HepG2 (cell line): ENCODE results near the gene MGLL. TPM values are rescaled to one million over a fixed set of nuclear protein-coding genes. Genes with fewer than 3 reads are reported as not detected.

ENCODE experiments used
- ATF7-NPFF ChIP-seq: sonication (generic); formaldehyde crosslinking; IDR thresholded peaks from 2 replicates; pipeline ENCODE4 v1.8.1; 2023; ENCODE audit warnings: mild to moderate bottlenecking, low read depth, missing genetic modification reagents, moderate library complexity
- CERS6 ChIP-seq: sonication (generic); formaldehyde crosslinking; IDR thresholded peaks from 2 replicates; pipeline ENCODE4 v1.5.0; 2020; ENCODE audit warnings: missing genetic modification reagents
- GABPB1 ChIP-seq: IDR thresholded peaks from 2 replicates; pipeline ENCODE4 v1.6.1; 2016; ENCODE audit warnings: mild to moderate bottlenecking, missing genetic modification reagents, moderate library complexity, missing compliant biosample characterization
- GFI1 ChIP-seq: sonication (generic); formaldehyde crosslinking; IDR thresholded peaks from 2 replicates; pipeline ENCODE4 v1.5.0; 2020; ENCODE audit warnings: missing genetic modification reagents, mild to moderate bottlenecking, borderline replicate concordance
- HNF4G ChIP-seq, 2 experiments: sonication (generic) in 1 of 2; formaldehyde crosslinking in 1 of 2; IDR thresholded peaks; 2 replicates each; pipeline versions ENCODE4 v1.4.0 to v1.6.1; 2011 to 2020; ENCODE audit warnings: borderline replicate concordance in 2 of 2, low read depth in 2 of 2, mild to moderate bottlenecking in 2 of 2, low read length in 1 of 2, missing genetic modification reagents in 1 of 2, moderate library complexity in 1 of 2
- KDM2A ChIP-seq: sonication (generic); formaldehyde crosslinking; IDR thresholded peaks from 2 replicates; pipeline ENCODE4 v1.4.0; 2020; ENCODE audit warnings: low read depth, missing genetic modification reagents, borderline replicate concordance
- KDM5A ChIP-seq: fragments of 200-600 bp; sonication (generic); IDR thresholded peaks from 2 replicates; pipeline ENCODE4 v1.7.0; 2018; ENCODE audit warnings: antibody characterized with exemption, mild to moderate bottlenecking, low read length, borderline replicate concordance
- MED8 ChIP-seq: sonication (generic); formaldehyde crosslinking; IDR thresholded peaks from 2 replicates; pipeline ENCODE4 v1.8.1; 2023; ENCODE audit warnings: mild to moderate bottlenecking, missing genetic modification reagents; ENCODE audit not compliant: insufficient replicate concordance
- NONO ChIP-seq, 2 experiments: fragments of 450-650 bp in 1 of 2; sonication (generic) in 1 of 2; formaldehyde crosslinking in 1 of 2; IDR thresholded peaks in 1 of 2; conservative IDR thresholded peaks in 1 of 2; 2 replicates each; pipeline versions ENCODE4 v1.6.1 to v1.8.0; 2017 to 2022; ENCODE audit warnings: mild to moderate bottlenecking in 1 of 2, missing genetic modification reagents in 1 of 2, moderate library complexity in 1 of 2
- NR3C1 ChIP-seq: sonication (generic); formaldehyde crosslinking; IDR thresholded peaks from 2 replicates; pipeline ENCODE4 v1.4.0; 2020; ENCODE audit warnings: missing genetic modification reagents
- PRPF4 ChIP-seq: fragments of 200-400 bp; formaldehyde crosslinking; IDR thresholded peaks from 2 replicates; pipeline ENCODE4 v1.6.1; 2016; ENCODE audit warnings: low read length, low read depth; ENCODE audit not compliant: poor library complexity, severe bottlenecking
- RAD21 ChIP-seq: fragments of 450-650 bp; formaldehyde crosslinking; IDR thresholded peaks from 2 replicates; pipeline ENCODE4 v1.5.0; 2020; ENCODE audit warnings: mild to moderate bottlenecking
- RORA ChIP-seq: sonication (generic); formaldehyde crosslinking; IDR thresholded peaks from 2 replicates; pipeline ENCODE4 v1.5.0; 2020; ENCODE audit warnings: mild to moderate bottlenecking, missing genetic modification reagents, moderate library complexity
- SMC3 ChIP-seq: IDR thresholded peaks from 2 replicates; pipeline ENCODE4 v1.6.1; 2011; ENCODE audit warnings: low read length, improper control_type of control experiment
- ZC3H13 ChIP-seq: sonication (generic); formaldehyde crosslinking; IDR thresholded peaks from 2 replicates; pipeline ENCODE4 v1.8.1; 2023; ENCODE audit warnings: mild to moderate bottlenecking, missing genetic modification reagents, moderate library complexity
- ZNF138 ChIP-seq: sonication (generic); formaldehyde crosslinking; IDR thresholded peaks from 2 replicates; pipeline ENCODE4 v1.5.0; 2020; ENCODE audit warnings: mild to moderate bottlenecking, low read depth, missing genetic modification reagents
- ZNF317 ChIP-seq: sonication (generic); formaldehyde crosslinking; IDR thresholded peaks from 2 replicates; pipeline ENCODE4 v1.5.0; 2020; ENCODE audit warnings: mild to moderate bottlenecking, missing genetic modification reagents
- ZNF468 ChIP-seq: sonication (generic); formaldehyde crosslinking; IDR thresholded peaks from 2 replicates; pipeline ENCODE4 v1.8.0; 2022; ENCODE audit warnings: mild to moderate bottlenecking, moderate library complexity, missing genetic modification reagents
- ZNF543 ChIP-seq: sonication (generic); formaldehyde crosslinking; IDR thresholded peaks from 2 replicates; pipeline ENCODE4 v1.4.0; 2020; ENCODE audit warnings: mild to moderate bottlenecking, missing genetic modification reagents
- ZNF607 ChIP-seq: sonication (generic); formaldehyde crosslinking; IDR thresholded peaks from 2 replicates; pipeline ENCODE4 v1.5.1; 2020; ENCODE audit warnings: missing genetic modification reagents, mild to moderate bottlenecking, borderline replicate concordance
- ZNF644 ChIP-seq: IDR thresholded peaks from 2 replicates; pipeline ENCODE4 v1.6.1; 2016; ENCODE audit warnings: low read depth
- ZNF740 ChIP-seq: sonication (generic); formaldehyde crosslinking; IDR thresholded peaks from 2 replicates; pipeline ENCODE4 v1.4.0; 2020; ENCODE audit warnings: missing genetic modification reagents
- ZNF780A ChIP-seq: sonication (generic); formaldehyde crosslinking; IDR thresholded peaks from 2 replicates; pipeline ENCODE4 v1.8.0; 2022; ENCODE audit warnings: mild to moderate bottlenecking, missing genetic modification reagents, moderate library complexity
- ZSCAN30 ChIP-seq: sonication (generic); formaldehyde crosslinking; IDR thresholded peaks from 2 replicates; pipeline ENCODE4 v1.5.0; 2020; ENCODE audit warnings: mild to moderate bottlenecking, missing genetic modification reagents
- polyA plus RNA-seq, 8 experiments: library from polyadenylated mRNA; depleted of rRNA in 3 of 8; stranded (reverse) in 7 of 8; unstranded in 1 of 8; fragments of >200 nt; fragmentation: Illumina TruSeq in 4 of 8; extraction: Trizol in 4 of 8; gene quantifications; 2 replicates each; pipeline versions ENCODE4 v1.2.1 to v1.2.3, GENCODE V29; 2011 to 2016; ENCODE audit warnings: low read depth in 4 of 8, missing spikeins in 1 of 8, mixed read lengths in 1 of 8; ENCODE audit not compliant: insufficient read depth in 1 of 8
- total RNA-seq, 5 experiments: library from RNA; depleted of rRNA; stranded (reverse); fragments of >200 nt; fragmentation: Illumina TruSeq; extraction: Trizol; gene quantifications; 2 replicates each; pipeline ENCODE4 v1.2.3, GENCODE V29; 2016; ENCODE audit warnings: low read depth in 1 of 5
- TF ChIP-seq, protein P1 (sequence below): fragments of 450-650 bp; IDR thresholded peaks from 2 replicates; pipeline ENCODE4 v1.6.1; 2017; ENCODE audit warnings: mild to moderate bottlenecking
- TF ChIP-seq, protein P2 (sequence below): IDR thresholded peaks from 2 replicates; pipeline ENCODE4 v1.6.1; 2016; ENCODE audit warnings: missing biosample characterization, missing genetic modification reagents, low read depth

The MGLL gene
- total and polyA plus RNA-seq, 2 of the 13 experiments (the other 11 are each of a cell fraction or from before 2014, with no cell fraction given), result not detected

DNA sequence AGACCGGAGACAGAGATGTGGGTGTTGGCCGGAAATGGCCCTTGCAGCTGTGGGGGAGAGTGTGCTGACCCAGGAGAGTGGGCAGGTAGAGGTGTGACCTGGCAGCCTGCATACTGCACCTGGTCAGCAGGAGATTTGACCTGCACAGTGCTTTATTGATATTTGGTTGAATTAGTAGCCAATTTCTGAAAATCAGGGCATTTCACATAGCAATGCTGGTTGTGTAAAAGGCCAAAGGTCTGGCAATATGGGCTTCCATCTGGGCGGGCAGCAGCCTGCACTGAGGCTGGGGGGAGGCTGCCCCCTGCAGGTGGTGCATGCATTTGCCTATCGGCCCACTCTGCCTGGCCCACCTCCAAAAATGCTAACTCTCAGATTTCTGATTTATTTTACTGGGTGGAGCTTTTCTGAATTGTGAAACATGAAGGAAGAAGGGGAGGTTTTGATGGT is 9.4 kb upstream of the MGLL start (continued):
- TF ChIP-seq MED8, result no peak
- TF ChIP-seq PRPF4, result no peak
- TF ChIP-seq ZNF317, result no peak
- TF ChIP-seq ZC3H13, result no peak
- peak; percentile 20; the same call in 1 of the 2 replicates for TF ChIP-seq SMC3
- TF ChIP-seq GABPB1 (CRISPR knock-in tag), result no peak
- TF ChIP-seq ZNF543, result no peak
- TF ChIP-seq CERS6, result no peak
- TF ChIP-seq ZNF644 (CRISPR knock-in tag), result no peak
- TF ChIP-seq, protein P1, sequence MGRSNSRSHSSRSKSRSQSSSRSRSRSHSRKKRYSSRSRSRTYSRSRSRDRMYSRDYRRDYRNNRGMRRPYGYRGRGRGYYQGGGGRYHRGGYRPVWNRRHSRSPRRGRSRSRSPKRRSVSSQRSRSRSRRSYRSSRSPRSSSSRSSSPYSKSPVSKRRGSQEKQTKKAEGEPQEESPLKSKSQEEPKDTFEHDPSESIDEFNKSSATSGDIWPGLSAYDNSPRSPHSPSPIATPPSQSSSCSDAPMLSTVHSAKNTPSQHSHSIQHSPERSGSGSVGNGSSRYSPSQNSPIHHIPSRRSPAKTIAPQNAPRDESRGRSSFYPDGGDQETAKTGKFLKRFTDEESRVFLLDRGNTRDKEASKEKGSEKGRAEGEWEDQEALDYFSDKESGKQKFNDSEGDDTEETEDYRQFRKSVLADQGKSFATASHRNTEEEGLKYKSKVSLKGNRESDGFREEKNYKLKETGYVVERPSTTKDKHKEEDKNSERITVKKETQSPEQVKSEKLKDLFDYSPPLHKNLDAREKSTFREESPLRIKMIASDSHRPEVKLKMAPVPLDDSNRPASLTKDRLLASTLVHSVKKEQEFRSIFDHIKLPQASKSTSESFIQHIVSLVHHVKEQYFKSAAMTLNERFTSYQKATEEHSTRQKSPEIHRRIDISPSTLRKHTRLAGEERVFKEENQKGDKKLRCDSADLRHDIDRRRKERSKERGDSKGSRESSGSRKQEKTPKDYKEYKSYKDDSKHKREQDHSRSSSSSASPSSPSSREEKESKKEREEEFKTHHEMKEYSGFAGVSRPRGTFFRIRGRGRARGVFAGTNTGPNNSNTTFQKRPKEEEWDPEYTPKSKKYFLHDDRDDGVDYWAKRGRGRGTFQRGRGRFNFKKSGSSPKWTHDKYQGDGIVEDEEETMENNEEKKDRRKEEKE, result no peak
- no peak for TF ChIP-seq HNF4G (IDR thresholded peaks at IDR 0.05; ENCODE audit: borderline replicate concordance, low read depth, low read length)
- no peak for TF ChIP-seq HNF4G (CRISPR knock-in tag; IDR thresholded peaks at IDR 0.05; ENCODE audit: borderline replicate concordance, low read depth)
- TF ChIP-seq ZSCAN30 (CRISPR knock-in tag), result no peak
- TF ChIP-seq ZNF780A (CRISPR knock-in tag), result no peak
- no peak for TF ChIP-seq ZNF607 (CRISPR knock-in tag)
- TF ChIP-seq ZNF468 (CRISPR knock-in tag), result no peak
- TF ChIP-seq RORA, result no peak
- TF ChIP-seq ZNF138, result no peak
- TF ChIP-seq, protein P2, sequence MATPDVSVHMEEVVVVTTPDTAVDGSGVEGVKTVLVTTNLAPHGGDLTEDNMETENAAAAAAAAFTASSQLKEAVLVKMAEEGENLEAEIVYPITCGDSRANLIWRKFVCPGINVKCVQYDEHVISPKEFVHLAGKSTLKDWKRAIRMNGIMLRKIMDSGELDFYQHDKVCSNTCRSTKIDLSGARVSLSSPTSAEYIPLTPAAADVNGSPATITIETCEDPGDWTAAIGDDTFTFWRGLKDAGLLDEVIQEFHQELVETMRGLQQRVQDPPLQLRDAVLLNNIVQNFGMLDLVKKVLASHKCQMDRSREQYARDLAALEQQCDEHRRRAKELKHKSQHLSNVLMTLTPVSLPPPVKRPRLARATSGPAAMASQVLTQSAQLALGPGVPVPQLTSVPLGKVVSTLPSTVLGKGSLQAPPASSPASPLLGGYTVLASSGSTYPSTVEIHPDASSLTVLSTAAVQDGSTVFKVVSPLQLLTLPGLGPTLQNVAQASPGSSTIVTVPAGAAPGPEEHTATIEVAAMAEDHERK (CRISPR knock-in tag), result no peak
- TF ChIP-seq NONO (IDR thresholded peaks at IDR 0.05), result no peak
- no peak for TF ChIP-seq NONO (CRISPR knock-in tag; conservative IDR thresholded peaks at IDR 0.05)
- no peak for TF ChIP-seq KDM5A
- no peak for TF ChIP-seq ATF7-NPFF
- TF ChIP-seq GFI1 (CRISPR knock-in tag), result peak; percentile 55; the same call in 1 of the 2 replicates
- TF ChIP-seq NR3C1, result no peak
- peak; percentile 72 for TF ChIP-seq RAD21 (CRISPR knock-in tag)
- TF ChIP-seq KDM2A (CRISPR knock-in tag), result peak; percentile 36; the same call in 1 of the 2 replicates
- no peak for TF ChIP-seq ZNF740 (CRISPR knock-in tag)
